ENCODE data around the gene ITPK1.

The ITPK1 gene

DNA sequence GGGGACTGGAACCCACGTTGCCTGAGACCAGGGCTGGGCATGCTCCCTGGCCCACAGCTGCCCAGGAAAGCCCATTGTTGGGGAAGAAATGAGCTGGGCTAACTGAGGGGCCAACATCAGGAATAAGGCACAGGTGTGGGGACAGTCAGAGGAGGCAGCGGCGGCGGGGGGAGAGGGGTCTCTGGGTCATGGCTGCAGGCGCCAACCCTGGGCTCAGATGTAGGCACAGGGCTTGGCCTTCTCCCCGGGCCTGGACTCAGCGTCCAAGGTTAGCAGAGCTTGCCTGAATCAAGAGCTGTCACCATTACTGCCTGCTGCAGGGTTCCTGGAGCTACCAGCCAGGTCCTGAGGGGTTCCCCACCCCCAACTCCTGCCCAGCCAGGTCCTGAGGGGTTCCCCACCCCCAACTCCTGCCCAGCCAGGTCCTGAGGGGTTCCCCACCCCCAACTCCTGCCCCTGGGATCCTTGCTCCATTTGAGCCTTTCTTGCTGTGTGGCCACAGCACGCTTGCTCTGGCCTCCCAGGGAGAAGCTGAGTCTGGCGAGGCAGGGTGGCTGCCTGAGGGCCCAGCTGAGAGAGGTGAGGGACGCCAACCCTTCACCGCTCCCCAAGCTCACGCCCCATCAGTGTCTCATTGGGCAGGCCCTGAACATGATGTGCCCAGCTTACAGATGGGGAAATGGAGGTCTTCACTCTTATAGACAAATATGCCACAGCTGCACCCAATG lies 186.6 kb downstream of the ITPK1 start:
- no peaks in the 10 kb centered on the region for H3K36me3 ChIP-seq (ENCODE audit: insufficient read depth, low read length)
- TF ChIP-seq EZH2 (IDR thresholded peaks at IDR 0.05) (no peak), POLR2AphosphoS5 (IDR thresholded peaks at IDR 0.05; ENCODE audit: borderline replicate concordance, low read depth, low read length) (no peak), FOXP2 (optimal IDR thresholded peaks at IDR 0.05; ENCODE audit: control extremely low read depth, extremely low read length, insufficient read depth) (no peak)
- no peak overlapping the region for H3K27ac ChIP-seq

DNA sequence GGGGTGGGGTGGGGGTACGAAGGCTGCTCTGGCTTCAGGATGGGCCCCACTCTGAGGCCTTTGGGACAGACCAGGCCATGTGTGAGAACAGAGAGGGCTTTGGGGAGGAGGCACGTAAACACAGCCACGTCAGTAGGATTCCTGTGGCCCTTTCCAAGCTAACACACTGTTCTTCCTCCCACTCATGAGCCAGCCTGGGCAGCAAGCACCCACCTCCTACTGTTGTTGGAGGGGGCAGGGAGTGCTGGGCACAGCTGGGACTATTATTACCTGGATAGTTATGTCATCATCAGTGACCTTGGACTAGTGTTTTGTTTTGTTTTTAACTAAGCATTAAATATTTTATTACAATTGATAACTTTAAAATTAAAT lies 187.5 kb downstream of the ITPK1 start:
- H3K27ac ChIP-seq = no peak overlapping the region
- no peak for DNase-seq (ENCODE audit: low read depth, low spot score)
- TF ChIP-seq EZH2 (IDR thresholded peaks at IDR 0.05) (no peak), POLR2AphosphoS5 (IDR thresholded peaks at IDR 0.05; ENCODE audit: borderline replicate concordance, low read depth, low read length) (no peak), FOXP2 (optimal IDR thresholded peaks at IDR 0.05; ENCODE audit: control extremely low read depth, extremely low read length, insufficient read depth) (no peak)
- H3K9me3 ChIP-seq (ENCODE audit: low read depth, low read length) = no peaks in the 10 kb centered on the region
- no peak overlapping the region for H3K4me3 ChIP-seq
- no peak overlapping the region for H3K9ac ChIP-seq (ENCODE audit: insufficient read length)
- H3K36me3 ChIP-seq (ENCODE audit: insufficient read depth, low read length) = no peaks in the 10 kb centered on the region

More for the DNA sequence above, 186.6 kb downstream of the ITPK1 start:
- DNase-seq (ENCODE audit: low read depth, low spot score) = no peak
- no peak overlapping the region for H3K4me3 ChIP-seq
- no peaks in the 10 kb centered on the region for H3K9me3 ChIP-seq (ENCODE audit: low read depth, low read length)
- H3K9ac ChIP-seq (ENCODE audit: insufficient read length) = no peak overlapping the region

- Histone ChIP-seq H3K27ac (no peak overlapping the region), H3K9ac (ENCODE audit: insufficient read length) (no peak overlapping the region)
- TF ChIP-seq POLR2AphosphoS5 (IDR thresholded peaks at IDR 0.05; ENCODE audit: borderline replicate concordance, low read depth, low read length) = no peak
- no peak for TF ChIP-seq EZH2 (IDR thresholded peaks at IDR 0.05)
- TF ChIP-seq FOXP2 (optimal IDR thresholded peaks at IDR 0.05; ENCODE audit: control extremely low read depth, extremely low read length, insufficient read depth) = no peak
Observed at GRCh38 chr14:92927349-92928257, 188.1 kb downstream of the ITPK1 start.

DNA sequence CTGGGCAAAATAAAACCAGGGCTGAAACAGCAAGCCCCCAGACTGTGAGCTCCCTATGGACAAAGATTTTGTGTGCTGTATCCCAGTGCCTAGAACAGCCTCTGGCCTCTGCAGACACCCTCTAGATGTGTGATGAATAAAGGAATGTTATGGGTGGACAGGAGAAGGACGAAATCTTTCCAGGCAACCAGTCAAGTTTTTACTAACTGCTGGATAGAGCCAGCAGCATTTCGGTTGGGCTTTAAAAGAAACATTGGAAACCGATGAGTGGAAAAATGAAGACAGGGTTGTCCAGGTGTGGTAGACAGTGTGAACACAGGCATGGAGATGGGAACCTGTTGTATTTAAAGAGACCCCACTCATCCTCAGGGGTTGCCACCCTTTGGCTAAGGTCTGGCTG lies 188.8 kb downstream of the ITPK1 start:
- H3K27ac ChIP-seq = no peak overlapping the region
- H3K9ac ChIP-seq (ENCODE audit: insufficient read length) = no peak overlapping the region
- no peak overlapping the region for H3K4me3 ChIP-seq
- TF ChIP-seq EZH2 (IDR thresholded peaks at IDR 0.05) (no peak), POLR2AphosphoS5 (IDR thresholded peaks at IDR 0.05; ENCODE audit: borderline replicate concordance, low read depth, low read length) (no peak), FOXP2 (optimal IDR thresholded peaks at IDR 0.05; ENCODE audit: control extremely low read depth, extremely low read length, insufficient read depth) (no peak)
- H3K9me3 ChIP-seq (ENCODE audit: low read depth, low read length) = no peaks in the 10 kb centered on the region
- H3K36me3 ChIP-seq (ENCODE audit: insufficient read depth, low read length) = no peaks in the 10 kb centered on the region
- no peak for DNase-seq (ENCODE audit: low read depth, low spot score)

More at GRCh38 chr14:92927349-92928257, 188.1 kb downstream of the ITPK1 start:
- Histone ChIP-seq H3K9me3 (ENCODE audit: low read depth, low read length) (no peaks in the 10 kb centered on the region), H3K4me3 (no peak overlapping the region), H3K36me3 (ENCODE audit: insufficient read depth, low read length) (no peaks in the 10 kb centered on the region)
- DNase-seq (ENCODE audit: low read depth, low spot score) = no peak

DNA sequence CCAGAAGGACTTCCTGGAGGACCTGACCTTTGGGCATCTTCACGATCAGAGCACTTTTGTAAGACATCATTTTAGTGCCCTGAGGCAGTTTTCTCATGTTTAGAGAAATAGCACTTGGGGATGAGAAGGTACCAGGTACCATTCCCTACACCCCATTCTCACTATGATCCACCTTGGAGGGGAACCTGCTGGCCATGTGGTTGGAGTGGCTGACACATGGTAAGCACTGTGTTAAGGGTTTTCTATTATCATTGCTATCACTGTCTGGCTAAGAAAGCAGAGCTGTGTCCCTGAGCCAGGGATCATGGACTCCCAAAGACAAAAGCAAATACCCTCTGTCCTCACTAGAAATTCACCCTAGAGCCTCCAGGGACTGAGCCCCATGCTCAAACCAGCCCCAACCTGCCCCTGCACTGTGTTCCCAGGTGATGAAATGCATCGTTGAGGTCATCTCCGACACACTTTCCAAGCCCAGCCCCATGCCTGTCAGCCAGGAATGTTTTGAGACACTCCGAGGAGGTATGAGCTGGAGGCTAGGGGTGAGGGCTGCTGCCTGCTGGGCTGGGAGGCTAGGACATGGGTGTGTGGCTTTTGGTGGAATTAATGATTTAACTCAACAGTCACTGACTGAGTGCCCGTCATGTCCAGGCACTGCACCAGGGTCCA lies 189.4 kb downstream of the ITPK1 start:
- no peaks in the 10 kb centered on the region for H3K9me3 ChIP-seq (ENCODE audit: low read depth, low read length)
- H3K36me3 ChIP-seq (ENCODE audit: insufficient read depth, low read length) = no peaks in the 10 kb centered on the region
- TF ChIP-seq FOXP2 (optimal IDR thresholded peaks at IDR 0.05; ENCODE audit: control extremely low read depth, extremely low read length, insufficient read depth) = no peak
- no peak for TF ChIP-seq POLR2AphosphoS5 (IDR thresholded peaks at IDR 0.05; ENCODE audit: borderline replicate concordance, low read depth, low read length)
- no peak for TF ChIP-seq EZH2 (IDR thresholded peaks at IDR 0.05)
- no peak for DNase-seq (ENCODE audit: low read depth, low spot score)
- no peak overlapping the region for H3K27ac ChIP-seq
- H3K9ac ChIP-seq (ENCODE audit: insufficient read length) = no peak overlapping the region
- H3K4me3 ChIP-seq = no peak overlapping the region

DNA sequence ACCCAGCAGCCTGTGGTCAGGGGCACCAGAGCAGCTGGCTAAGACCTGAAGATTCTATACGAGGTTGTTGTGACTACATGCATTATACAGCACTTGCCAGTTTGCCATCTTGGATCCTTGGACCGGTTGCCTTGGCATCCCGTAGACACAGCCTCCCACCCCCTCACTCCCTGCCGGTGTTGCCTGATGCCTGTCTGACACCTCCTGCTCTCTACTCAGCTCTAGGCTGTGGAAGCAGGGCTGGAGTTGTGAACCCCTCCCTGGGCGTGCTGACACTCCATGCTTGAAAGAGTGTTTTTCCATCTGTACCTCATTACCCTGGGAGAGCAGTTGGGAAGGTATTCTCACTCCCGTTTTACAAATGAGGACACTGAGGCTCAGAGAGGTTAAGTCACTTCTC lies 190.3 kb downstream of the ITPK1 start:
- no peak overlapping the region for H3K9ac ChIP-seq (ENCODE audit: insufficient read length)
- no peak overlapping the region for H3K4me3 ChIP-seq
- no peaks in the 10 kb centered on the region for H3K9me3 ChIP-seq (ENCODE audit: low read depth, low read length)
- TF ChIP-seq POLR2AphosphoS5 (IDR thresholded peaks at IDR 0.05; ENCODE audit: borderline replicate concordance, low read depth, low read length) = no peak
- no peak for TF ChIP-seq FOXP2 (optimal IDR thresholded peaks at IDR 0.05; ENCODE audit: control extremely low read depth, extremely low read length, insufficient read depth)
- TF ChIP-seq EZH2 (IDR thresholded peaks at IDR 0.05) = no peak
- no peaks in the 10 kb centered on the region for H3K36me3 ChIP-seq (ENCODE audit: insufficient read depth, low read length)
- no peak overlapping the region for H3K27ac ChIP-seq
- no peak for DNase-seq (ENCODE audit: low read depth, low spot score)

DNA sequence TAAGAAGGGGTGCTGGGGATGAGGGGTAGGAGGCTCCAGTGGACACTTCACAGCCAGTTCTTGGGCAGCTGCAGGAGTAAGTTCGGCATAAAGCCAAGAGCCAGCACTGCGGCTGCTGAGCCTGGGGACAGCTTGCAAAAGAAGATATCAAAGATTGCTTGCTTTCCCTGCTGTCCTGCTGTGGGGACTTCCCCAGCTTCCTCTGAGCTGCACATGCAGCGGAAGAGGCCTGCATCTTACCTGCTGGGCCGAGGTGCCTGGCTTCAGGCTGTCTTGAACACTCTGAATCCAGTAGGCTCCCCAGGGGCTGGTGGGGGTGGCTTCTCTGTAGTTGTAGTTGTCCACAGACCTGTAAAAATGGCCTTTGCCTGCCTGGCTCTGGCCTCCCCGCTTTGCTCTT lies 191.5 kb downstream of the ITPK1 start:
- H3K4me3 ChIP-seq = no peak overlapping the region
- no peak for DNase-seq (ENCODE audit: low read depth, low spot score)
- TF ChIP-seq FOXP2 (optimal IDR thresholded peaks at IDR 0.05; ENCODE audit: control extremely low read depth, extremely low read length, insufficient read depth) (no peak), POLR2AphosphoS5 (IDR thresholded peaks at IDR 0.05; ENCODE audit: borderline replicate concordance, low read depth, low read length) (no peak), EZH2 (IDR thresholded peaks at IDR 0.05) (no peak)
- H3K9ac ChIP-seq (ENCODE audit: insufficient read length) = no peak overlapping the region
- no peak overlapping the region for H3K27ac ChIP-seq
- H3K36me3 ChIP-seq (ENCODE audit: insufficient read depth, low read length) = no peaks in the 10 kb centered on the region
- no peaks in the 10 kb centered on the region for H3K9me3 ChIP-seq (ENCODE audit: low read depth, low read length)

- DNase-seq (ENCODE audit: low read depth, low spot score) = no peak
- Histone ChIP-seq H3K4me3 (no peak overlapping the region), H3K9me3 (ENCODE audit: low read depth, low read length) (no peaks in the 10 kb centered on the region), H3K27ac (no peak overlapping the region), H3K9ac (ENCODE audit: insufficient read length) (no peak overlapping the region), H3K36me3 (ENCODE audit: insufficient read depth, low read length) (no peaks in the 10 kb centered on the region)
- TF ChIP-seq FOXP2 (optimal IDR thresholded peaks at IDR 0.05; ENCODE audit: control extremely low read depth, extremely low read length, insufficient read depth) = no peak
- no peak for TF ChIP-seq POLR2AphosphoS5 (IDR thresholded peaks at IDR 0.05; ENCODE audit: borderline replicate concordance, low read depth, low read length)
- no peak for TF ChIP-seq EZH2 (IDR thresholded peaks at IDR 0.05)
Observed at GRCh38 chr14:92923744-92924103, 192.0 kb downstream of the ITPK1 start.

Measured in SK-N-MC (cell line).